GM19438 (cell line): ENCODE data around the gene IZUMO1.

ENCODE experiments used
- ATAC-seq: cut with Tn5 transposase; IDR thresholded peaks from one replicate; pipeline ENCODE4 v1.9.1; 2021; ENCODE audit warnings: low read depth; ENCODE audit not compliant: unreplicated experiment

The IZUMO1 gene

GRCh38 chr19:48757741-48758144 is 11.0 kb upstream of the IZUMO1 start:
- no peak for ATAC-seq

GRCh38 chr19:48757089-48757675 is 10.5 kb upstream of the IZUMO1 start:
- no peak for ATAC-seq

- ATAC-seq, result no peak
Observed at GRCh38 chr19:48756686-48757085, 10.0 kb upstream of the IZUMO1 start.

GRCh38 chr19:48756212-48756611 is 9.5 kb upstream of the IZUMO1 start:
- no peak for ATAC-seq

GRCh38 chr19:48755787-48756186 is 9.1 kb upstream of the IZUMO1 start:
- no peak for ATAC-seq

GRCh38 chr19:48755084-48755641 is 8.5 kb upstream of the IZUMO1 start, which contains the start of gene FGF21:
TSS of gene FGF21 (plus strand) at chr19:48755524. CDS start at chr19:48756237, 713 bp downstream.
- no peak for ATAC-seq

GRCh38 chr19:48752496-48753365 is 6.0 kb upstream of the IZUMO1 start, which contains the start of gene FUT1:
TSS of gene FUT1 (minus strand) at chr19:48752641. CDS start at chr19:48751281, 1,360 bp downstream.
- no peak for ATAC-seq

GRCh38 chr19:48751845-48752495 is 5.3 kb upstream of the IZUMO1 start:
- ATAC-seq, result no peak

- ATAC-seq, result no peak
Observed at GRCh38 chr19:48750771-48751504, 4.2 kb upstream of the IZUMO1 start.

- ATAC-seq, result no peak
Observed at GRCh38 chr19:48750351-48750750, 3.6 kb upstream of the IZUMO1 start.

- no peak for ATAC-seq
Observed at GRCh38 chr19:48749571-48750198, 3.0 kb upstream of the IZUMO1 start.

- no peak for ATAC-seq
Observed at GRCh38 chr19:48746110-48746509, 599 bp downstream of the IZUMO1 start.

- no peak for ATAC-seq
Observed at GRCh38 chr19:48745208-48745995, 1.3 kb downstream of the IZUMO1 start.

GRCh38 chr19:48742096-48742495 is 4.6 kb downstream of the IZUMO1 start:
- ATAC-seq, result no peak

GRCh38 chr19:48741129-48741999 is 5.3 kb downstream of the IZUMO1 start:
- no peak for ATAC-seq

- ATAC-seq, result no peak
Observed at GRCh38 chr19:48740164-48740972, 6.3 kb downstream of the IZUMO1 start, which contains the start of gene RASIP1. TSS of gene RASIP1 (minus strand) at chr19:48740610. CDS start at chr19:48740282, 328 bp downstream.
